Left renal pelvis (tissue), 4 donors: ENCODE data around the gene STEAP3. TPM values are rescaled to one million over a fixed set of nuclear protein-coding genes. Genes with fewer than 3 reads are reported as not detected.

ENCODE experiments used
- DNase-seq, 4 donors: peaks; one replicate each; pipeline ENCODE4 v3.0.0-alpha.2; 2013; ENCODE audit warnings: low read depth in 4 of 4, low spot score in 3 of 4
- polyA plus RNA-seq, 4 donors: library from polyadenylated mRNA; unstranded; fragments of 120-200 nt; gene quantifications; one replicate each; pipeline ENCODE4 v1.2.1, GENCODE V29; 2013; ENCODE audit not compliant: insufficient read length in 4 of 4

STEAP3 gene
- polyA plus RNA-seq, 4 donors: 1.5 to 1.7 (median 1.6) TPM

GRCh38 chr2:119197529-119198239, 25.9 kb upstream of the STEAP3 start:
- DNase-seq: no peak

DNA sequence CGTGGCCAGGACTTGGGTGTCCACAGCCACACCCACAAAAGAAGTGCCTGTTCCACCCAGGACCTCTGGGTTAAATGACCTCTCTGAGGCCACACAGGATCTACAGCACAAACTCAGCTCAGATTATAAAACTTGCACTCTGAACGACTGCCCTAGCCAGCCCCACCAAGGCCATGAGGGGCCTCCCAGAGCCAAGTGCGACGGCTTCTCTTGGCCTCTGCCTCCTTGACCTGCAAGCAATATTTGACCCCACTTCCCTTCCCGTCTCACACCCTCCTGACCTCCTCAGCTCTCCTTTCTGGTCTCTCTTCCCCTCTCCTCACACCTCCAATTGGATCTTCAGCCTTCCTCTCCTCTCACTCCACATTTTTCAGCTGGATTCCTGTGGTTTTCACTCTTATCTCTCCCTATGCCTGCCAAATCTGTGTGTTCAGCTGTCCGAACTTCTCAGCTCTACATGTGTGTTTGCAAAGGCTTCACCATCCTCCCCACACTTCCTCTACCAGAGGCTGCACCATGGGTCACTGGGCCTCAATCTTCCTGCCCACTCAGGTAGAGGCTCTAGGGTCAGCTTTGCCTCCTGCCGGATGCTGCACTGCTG, 25.3 kb upstream of the STEAP3 start:
- DNase-seq: no peak

DNA sequence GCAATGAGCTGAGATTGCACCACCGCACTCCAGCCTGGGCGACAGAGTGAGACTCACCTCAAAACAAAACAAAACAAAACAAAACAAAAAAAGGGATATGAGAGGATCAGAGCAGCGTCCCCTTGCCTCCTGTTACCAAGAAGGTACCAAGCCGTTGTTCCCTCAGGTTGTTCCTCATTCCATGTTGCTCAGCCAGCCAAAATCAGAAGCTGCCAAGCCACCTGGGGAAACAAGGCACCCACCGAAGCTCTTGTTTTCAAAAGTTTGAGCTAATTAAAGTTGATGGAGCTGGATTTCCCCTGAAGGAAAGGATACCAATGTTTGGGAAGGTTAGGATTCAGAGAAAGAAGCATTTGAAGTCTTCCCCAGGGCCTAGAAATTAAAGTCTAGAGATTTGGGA, 21.8 kb upstream of the STEAP3 start:
- no peak for DNase-seq

DNA sequence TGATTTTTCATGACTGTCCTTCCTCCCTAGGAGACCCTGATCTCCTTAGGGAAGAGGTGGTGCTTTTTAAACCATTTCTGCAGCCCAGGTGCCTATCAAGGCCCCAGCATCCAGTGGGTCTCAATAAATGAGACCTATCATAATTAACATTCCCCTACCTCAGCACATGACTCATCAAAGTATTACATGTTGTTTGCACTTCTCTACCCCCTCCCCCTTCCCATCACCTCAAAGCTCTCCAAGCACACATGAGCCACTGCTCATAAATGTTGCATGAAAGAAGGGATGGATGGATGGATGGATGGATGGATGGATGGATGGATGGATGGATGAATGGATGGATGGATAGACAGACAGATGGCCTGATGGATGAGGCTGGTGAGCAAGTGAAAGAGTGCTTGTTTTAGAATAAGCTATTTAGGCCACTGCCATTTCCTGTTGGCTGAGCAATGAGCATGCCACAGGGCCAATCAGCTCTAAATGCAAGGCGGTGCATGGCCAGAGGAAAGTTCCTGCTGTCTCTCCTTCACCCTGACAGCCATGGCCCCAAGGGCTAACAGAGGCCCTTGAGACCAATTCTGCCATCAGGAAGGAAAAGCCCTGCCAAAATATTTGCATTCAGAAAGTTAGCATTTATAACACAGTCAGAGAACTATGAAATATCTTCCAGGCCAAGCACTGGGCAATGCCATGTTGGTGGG, 20.9 kb upstream of the STEAP3 start:
- DNase-seq: no peak

DNA sequence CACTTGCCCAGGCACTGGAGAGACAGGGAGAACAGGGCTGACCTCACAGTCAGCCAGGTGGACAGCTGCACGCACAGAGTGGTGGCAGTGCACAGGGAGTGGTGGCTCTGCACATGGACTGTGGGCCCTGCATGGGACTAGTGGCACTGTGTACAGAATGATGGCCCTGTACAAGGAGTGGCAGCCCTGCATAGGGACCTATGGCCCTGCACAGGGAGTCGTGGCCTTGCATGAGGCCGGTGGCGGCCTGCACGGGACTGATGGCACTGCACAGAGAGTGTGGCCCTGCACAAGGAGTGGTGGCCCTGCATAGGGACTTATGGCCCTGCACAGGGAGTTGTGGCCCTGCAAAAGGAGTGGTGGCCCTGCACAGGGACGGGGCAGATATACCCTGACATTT, 19.1 kb upstream of the STEAP3 start:
- DNase-seq: no peak

GRCh38 chr2:119205001-119205706, 18.5 kb upstream of the STEAP3 start:
- no peak for DNase-seq

GRCh38 chr2:119206201-119206600, 17.4 kb upstream of the STEAP3 start:
- no peak for DNase-seq

DNA sequence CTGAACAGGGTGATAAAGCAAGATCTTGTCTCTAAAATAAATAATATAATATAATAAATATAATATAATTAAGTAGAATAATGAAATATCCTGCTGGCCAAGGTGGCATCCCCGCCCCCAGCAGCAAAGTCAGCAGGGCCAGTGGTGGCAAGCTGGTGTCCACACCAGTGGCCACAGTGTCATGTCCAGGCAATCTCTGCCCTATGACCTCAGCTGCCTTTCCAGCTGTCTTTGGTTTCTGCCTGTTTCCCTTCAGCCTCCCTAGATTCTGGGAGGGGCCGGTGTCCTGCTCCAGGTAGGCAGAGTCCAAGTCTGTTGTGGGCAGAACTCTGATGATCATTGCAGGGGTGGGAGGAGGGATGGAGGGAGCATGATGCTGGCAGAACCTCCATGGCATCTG, 16.2 kb upstream of the STEAP3 start:
- DNase-seq: no peak

DNA sequence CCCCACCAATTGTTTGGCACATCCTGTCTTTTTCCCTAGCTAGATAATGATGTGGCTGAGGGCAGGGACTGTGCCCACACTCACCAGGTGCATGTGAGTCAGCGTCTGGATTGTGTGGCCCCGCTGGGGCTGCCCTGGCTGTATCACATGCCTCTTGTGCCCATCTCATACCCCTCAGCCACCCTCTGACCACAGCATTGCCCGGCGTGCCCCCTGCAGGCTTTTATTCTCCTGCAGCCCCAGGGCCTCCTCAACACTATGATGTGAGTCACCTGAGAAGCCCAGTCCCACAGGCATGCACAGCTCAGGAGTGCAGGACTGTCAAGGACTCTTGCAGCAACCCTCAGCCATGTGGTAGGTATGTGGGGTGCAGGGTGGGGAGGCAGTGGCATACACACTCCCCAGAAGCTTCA, 14.8 kb upstream of the STEAP3 start:
- no peak for DNase-seq

- DNase-seq: no peak
Observed at GRCh38 chr2:119212139-119212800, 11.4 kb upstream of the STEAP3 start.

- no peak for DNase-seq
Observed at GRCh38 chr2:119214453-119215037, 9.1 kb upstream of the STEAP3 start.

DNA sequence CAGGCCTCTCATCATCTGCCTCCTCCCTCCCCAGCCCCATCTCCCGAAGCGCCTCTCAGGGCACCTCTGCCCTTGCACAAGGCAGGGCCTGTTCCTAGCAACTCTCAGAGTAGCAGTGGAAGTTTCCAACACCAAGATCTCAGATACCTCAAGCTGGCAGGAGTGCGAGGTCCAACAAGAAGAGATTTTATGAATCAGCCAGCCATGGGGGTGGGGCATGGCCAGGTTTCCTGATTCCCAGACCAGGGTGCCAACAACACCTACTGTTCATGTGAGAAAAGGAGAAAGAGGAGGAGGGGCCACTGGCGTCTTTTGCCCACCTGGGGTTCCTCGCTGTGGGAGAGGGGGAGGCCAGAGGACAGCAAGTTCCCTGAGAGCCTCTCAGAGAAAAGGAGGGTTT, 6.6 kb upstream of the STEAP3 start:
- no peak for DNase-seq

GRCh38 chr2:119218478-119219064, 5.1 kb upstream of the STEAP3 start:
- DNase-seq: peak in 3 of 4 donors; percentile 22 to 30 (median 24)

DNA sequence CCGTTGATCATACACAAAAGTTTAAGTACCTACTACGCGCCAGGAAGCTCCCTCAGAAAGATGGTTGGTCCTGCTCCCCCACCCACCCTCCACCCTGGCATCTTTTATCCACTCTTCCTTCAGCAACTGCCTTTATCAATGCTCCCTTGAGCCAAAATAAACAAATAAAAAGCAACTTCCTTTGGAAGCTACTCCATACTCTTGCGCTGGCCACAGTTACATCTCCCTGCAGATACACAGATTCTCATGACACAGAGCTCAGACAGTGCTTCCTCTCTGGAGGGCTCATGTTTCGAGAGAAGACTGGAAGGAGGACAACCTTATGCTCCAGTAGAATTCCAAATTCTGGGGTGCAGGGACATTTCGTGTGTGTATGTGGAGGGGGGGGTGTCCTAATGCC, 3.8 kb upstream of the STEAP3 start:
- DNase-seq: no peak

DNA sequence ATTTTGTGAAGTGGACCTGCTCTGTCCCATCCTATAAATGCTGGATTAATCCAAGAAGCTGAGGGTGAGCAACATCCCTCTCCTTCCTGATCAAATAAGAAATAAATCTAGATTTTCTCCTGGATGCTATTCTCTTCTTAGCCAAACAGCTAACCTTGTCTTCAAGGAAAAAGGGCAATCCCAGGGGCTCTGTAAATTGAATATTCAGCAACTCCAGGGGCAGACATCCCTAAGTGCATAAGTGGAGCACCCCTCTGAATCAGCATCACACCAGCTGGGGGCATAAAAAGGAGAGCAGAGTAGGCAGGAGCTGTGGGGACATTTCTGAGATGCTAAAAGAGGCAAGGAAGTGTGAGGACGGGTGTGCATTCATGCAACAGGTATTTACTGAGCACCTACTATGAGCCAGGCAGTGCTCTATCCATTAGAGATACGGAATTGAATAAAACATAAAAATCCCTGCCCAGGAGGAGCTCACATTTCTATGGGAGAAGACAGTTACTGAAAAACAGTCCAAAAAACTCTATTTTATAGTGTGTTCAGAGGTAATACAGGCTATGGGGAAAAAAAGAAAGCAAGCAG, 2.8 kb upstream of the STEAP3 start:
- no peak for DNase-seq

- DNase-seq: no peak
Observed at GRCh38 chr2:119221609-119222008, 2.0 kb upstream of the STEAP3 start.

DNA sequence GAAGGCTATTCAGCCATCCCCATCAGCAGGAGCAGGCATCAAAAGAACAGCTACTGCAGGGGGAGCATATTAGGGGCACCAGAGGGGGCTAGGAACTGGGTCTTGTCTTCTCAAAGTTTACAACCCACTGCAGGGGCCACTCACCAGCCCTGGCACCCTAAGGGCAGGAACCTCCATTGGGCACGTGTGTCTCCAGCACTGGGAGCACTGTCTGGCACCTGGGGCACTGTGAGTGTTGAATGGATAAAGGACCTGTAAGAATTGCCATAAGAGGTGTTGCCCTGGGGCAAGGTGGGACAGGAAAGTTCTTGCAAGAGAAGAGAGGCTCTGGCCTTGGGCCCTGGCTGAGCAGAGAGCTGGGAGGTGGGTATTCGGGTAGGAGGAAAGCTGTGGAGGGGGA, 1.4 kb upstream of the STEAP3 start:
- DNase-seq: no peak

- DNase-seq: no peak
Observed at GRCh38 chr2:119222863-119223520, 642 bp upstream of the STEAP3 start.
